Smooth muscle cell (in vitro differentiated cells): ENCODE measurements around the gene SLC39A11. TPM values are rescaled to one million over a fixed set of nuclear protein-coding genes. Genes with fewer than 3 reads are reported as not detected.

Experiments
- DNase-seq: peaks from one replicate; lab custom pipeline; 2025; ENCODE audit not compliant: unreplicated experiment; lab: John Stamatoyannopoulos, UW
- H2AFZ ChIP-seq: fragments of 200-600 bp; sonication (generic); 2 replicates; pipeline ENCODE4 v1.6.0; 2016; ENCODE audit warnings: antibody characterized with exemption, low read depth, mild to moderate bottlenecking
- H3F3A ChIP-seq: fragments of 200-600 bp; sonication (generic); 2 replicates; pipeline ENCODE4 v1.6.0; 2017; ENCODE audit warnings: antibody characterized with exemption, low read depth
- H3K27ac ChIP-seq: fragments of 200-600 bp; sonication (generic); 2 replicates; pipeline ENCODE4 v1.5.1; 2016; ENCODE audit warnings: low read depth, mild to moderate bottlenecking
- H3K27me3 ChIP-seq: fragments of 200-600 bp; sonication (generic); 2 replicates; pipeline ENCODE4 v1.6.1; 2016; ENCODE audit warnings: low read depth, mild to moderate bottlenecking
- H3K36me3 ChIP-seq: fragments of 200-600 bp; sonication (generic); 2 replicates; pipeline ENCODE4 v1.5.1; 2016; ENCODE audit warnings: low read depth
- H3K4me1 ChIP-seq: fragments of 200-600 bp; sonication (generic); 2 replicates; pipeline ENCODE4 v1.5.1; 2016; ENCODE audit warnings: low read depth
- H3K4me2 ChIP-seq: fragments of 200-600 bp; sonication (generic); 2 replicates; pipeline ENCODE4 v1.6.0; 2016; ENCODE audit warnings: mild to moderate bottlenecking
- H3K4me3 ChIP-seq: fragments of 200-600 bp; sonication (generic); 2 replicates; pipeline ENCODE4 v1.5.1; 2016; ENCODE audit warnings: mild to moderate bottlenecking
- H3K79me2 ChIP-seq: fragments of 200-600 bp; sonication (generic); 2 replicates; pipeline ENCODE4 v1.6.0; 2016; ENCODE audit warnings: low read depth, mild to moderate bottlenecking
- H3K9ac ChIP-seq: fragments of 200-600 bp; sonication (generic); 2 replicates; pipeline ENCODE4 v1.6.0; 2016; ENCODE audit warnings: low read depth
- H3K9me3 ChIP-seq: fragments of 200-600 bp; sonication (generic); replicated peaks from 2 replicates; pipeline ENCODE4 v1.5.1; 2016; ENCODE audit warnings: low read depth
- H4K20me1 ChIP-seq: fragments of 200-600 bp; sonication (generic); 2 replicates; pipeline ENCODE4 v1.6.0; 2016; ENCODE audit warnings: low read depth
- CTCF ChIP-seq: fragments of 200-600 bp; sonication (generic); IDR thresholded peaks from 2 replicates; pipeline ENCODE4 v1.5.1; 2017; ENCODE audit warnings: borderline replicate concordance, mild to moderate bottlenecking, antibody characterized with exemption; ENCODE audit not compliant: insufficient read depth, poor library complexity, severe bottlenecking
- whole genome bisulfite sequencing: methylation state at CpG from one replicate; pipeline ENCODE4 v1.1.7; 2016; ENCODE audit warnings: low lambda C conversion rate; 5-methylcytosine and 5-hydroxymethylcytosine counted together
- polyA plus RNA-seq: library from polyadenylated mRNA; unstranded; fragments of >200 nt; fragmentation: Nextera tagmentation; extraction: Ambion mirVana; gene quantifications from 2 replicates; pipeline ENCODE4 v1.2.1, GENCODE V29; 2016
- total RNA-seq: library from RNA; depleted of rRNA; stranded (reverse); fragments of >200 nt; gene quantifications from 2 replicates; pipeline ENCODE4 v1.2.3, GENCODE V29; 2014

SLC39A11 gene
- total and polyA plus RNA-seq, 2 experiments from 2014 or later, result 9.2 to 36.7 TPM

- H3K79me2 ChIP-seq, result no peaks in the 10 kb centered on the region
Measured at GRCh38 chr17:72734613-72735012, 357.9 kb downstream of the SLC39A11 start.

GRCh38 chr17:72733619-72734282 lies 358.7 kb downstream of the SLC39A11 start:
- H3F3A ChIP-seq, result no peaks in the 10 kb centered on the region
- no peak for DNase-seq
- H3K4me1 ChIP-seq, result no peaks in the 10 kb centered on the region
- no peaks in the 10 kb centered on the region for H3K9me3 ChIP-seq
- H3K27me3 ChIP-seq, result no peaks in the 10 kb centered on the region
- H3K27ac ChIP-seq, result no peak overlapping the region
- H3K4me2 ChIP-seq, result no peak overlapping the region
- H3K4me3 ChIP-seq, result no peak overlapping the region
- no peaks in the 10 kb centered on the region for H3K79me2 ChIP-seq
- no peak for TF ChIP-seq CTCF
- H3K9ac ChIP-seq, result no peak overlapping the region
- no peaks in the 10 kb centered on the region for H4K20me1 ChIP-seq
- H2AFZ ChIP-seq, result no peak overlapping the region
- H3K36me3 ChIP-seq, result no peaks in the 10 kb centered on the region
- 71% methylated on average over 3 of the region's 3 CpGs for WGBS

More at GRCh38 chr17:72734613-72735012, 357.9 kb downstream of the SLC39A11 start:
- H3K27me3 ChIP-seq, result no peaks in the 10 kb centered on the region
- H3K4me3 ChIP-seq, result no peak overlapping the region
- no peaks in the 10 kb centered on the region for H4K20me1 ChIP-seq
- H3K27ac ChIP-seq, result no peak overlapping the region
- no peak overlapping the region for H2AFZ ChIP-seq
- no peak for TF ChIP-seq CTCF
- H3K9me3 ChIP-seq, result no peaks in the 10 kb centered on the region
- WGBS, result 87% methylated on average over 10 of the region's 10 CpGs
- no peaks in the 10 kb centered on the region for H3K4me1 ChIP-seq
- no peaks in the 10 kb centered on the region for H3F3A ChIP-seq
- no peak overlapping the region for H3K9ac ChIP-seq
- no peaks in the 10 kb centered on the region for H3K36me3 ChIP-seq
- no peak overlapping the region for H3K4me2 ChIP-seq
- DNase-seq, result no peak

- no peak overlapping the region for H3K4me3 ChIP-seq
- no peaks in the 10 kb centered on the region for H3F3A ChIP-seq
- H4K20me1 ChIP-seq, result no peaks in the 10 kb centered on the region
- no peak overlapping the region for H3K27ac ChIP-seq
- WGBS, result 93% methylated on average over 8 of the region's 8 CpGs
- H3K4me2 ChIP-seq, result no peak overlapping the region
- no peak overlapping the region for H2AFZ ChIP-seq
- no peaks in the 10 kb centered on the region for H3K4me1 ChIP-seq
- no peaks in the 10 kb centered on the region for H3K36me3 ChIP-seq
- H3K27me3 ChIP-seq, result no peaks in the 10 kb centered on the region
- H3K9me3 ChIP-seq, result no peaks in the 10 kb centered on the region
- H3K79me2 ChIP-seq, result no peaks in the 10 kb centered on the region
- DNase-seq, result no peak
- no peak for TF ChIP-seq CTCF
- no peak overlapping the region for H3K9ac ChIP-seq
Measured at GRCh38 chr17:72732893-72733618, 359.4 kb downstream of the SLC39A11 start.

- Histone ChIP-seq H3K4me2 (no peak overlapping the region), H3K4me1 (no peaks in the 10 kb centered on the region), H3K4me3 (no peak overlapping the region), H3K36me3 (no peaks in the 10 kb centered on the region), H3K27me3 (no peaks in the 10 kb centered on the region), H3K27ac (no peak overlapping the region), H3F3A (no peaks in the 10 kb centered on the region), H3K79me2 (no peaks in the 10 kb centered on the region), H3K9me3 (no peaks in the 10 kb centered on the region), H4K20me1 (no peaks in the 10 kb centered on the region), H3K9ac (no peak overlapping the region), H2AFZ (no peak overlapping the region)
- TF ChIP-seq CTCF, result no peak
- no peak for DNase-seq
- WGBS, result 62% methylated on average over 7 of the region's 7 CpGs
Measured at GRCh38 chr17:72730077-72730476, 362.4 kb downstream of the SLC39A11 start.
